Measurements from ENCODE around the gene APOF.
"Not testable (repeated sequence)": the region's sequence is repeated elsewhere in the genome, so short reads cannot be mapped to it uniquely, and the experiment has no call there.

Gene APOF

GRCh38 chr12:56350662-56351061 lies 12.0 kb downstream of the APOF start:
- H3K4me1 Mint-ChIP-seq: peaks cover under 1% of the 10 kb centered on the region
- DNase-seq: no peak
- H3K36me3 Mint-ChIP-seq: peaks cover 63% of the 10 kb centered on the region
- CTCF ChIA-PET: interaction anchor here (1.6 kb wide), 1 partner anchor 231 kb away, joined by 3 read pairs; no protein-coding TSS in a partner anchor
- H3K27me3 Mint-ChIP-seq: no peaks in the 10 kb centered on the region
- H3K27ac Mint-ChIP-seq: no peak overlapping the region
- no peaks in the 10 kb centered on the region for H3K9me3 Mint-ChIP-seq
- H3K4me3 Mint-ChIP-seq: no peak overlapping the region

GRCh38 chr12:56348776-56349175 lies 13.9 kb downstream of the APOF start:
- Mint-ChIP-seq H3K27ac (no peak overlapping the region), H3K9me3 (no peaks in the 10 kb centered on the region), H3K27me3 (no peaks in the 10 kb centered on the region), H3K4me3 (no peak overlapping the region), H3K4me1 (no peaks in the 10 kb centered on the region), H3K36me3 (peaks cover 61% of the 10 kb centered on the region)
- CTCF ChIA-PET: interaction anchor here (1.1 kb wide), 1 partner anchor 9 kb away, joined by 4 read pairs; no protein-coding TSS in a partner anchor
- no peak for DNase-seq

GRCh38 chr12:56347255-56347654 lies 15.4 kb downstream of the APOF start:
- DNase-seq, H3K27me3 Mint-ChIP-seq, H3K27ac Mint-ChIP-seq, H3K4me3 Mint-ChIP-seq, H3K4me1 Mint-ChIP-seq, H3K9me3 Mint-ChIP-seq: not testable (repeated sequence)
- CTCF ChIA-PET: interaction anchor here (0.7 to 1.5 kb wide), 7 partner anchors 9 to 277 kb away, joined by 3 to 6 read pairs (median 4); partner anchors contain the start of genes COQ10A, IL23A and ZC3H10
- H3K36me3 Mint-ChIP-seq: peaks cover 65% of the 10 kb centered on the region

- Mint-ChIP-seq H3K27me3 (no peaks in the 10 kb centered on the region), H3K4me1 (no peaks in the 10 kb centered on the region), H3K27ac (no peak overlapping the region), H3K4me3 (no peak overlapping the region), H3K36me3 (peaks cover 67% of the 10 kb centered on the region), H3K9me3 (no peaks in the 10 kb centered on the region)
- no peak for DNase-seq
- CTCF ChIA-PET: interaction anchor here (0.6 to 1.9 kb wide), 9 partner anchors 8 to 277 kb away, joined by 3 to 6 read pairs (median 4); partner anchors contain the start of genes APOF, COQ10A, IL23A and ZC3H10
These were observed 16.0 kb downstream of the APOF start for GRCh38 chr12:56346675-56347074.

- Mint-ChIP-seq H3K4me1 (peaks cover 35% of the 10 kb centered on the region), H3K36me3 (peaks cover 51% of the 10 kb centered on the region)
- not testable (repeated sequence) for H3K4me3 Mint-ChIP-seq, H3K9me3 Mint-ChIP-seq, DNase-seq, H3K27ac Mint-ChIP-seq, H3K27me3 Mint-ChIP-seq
- CTCF ChIA-PET: interaction anchor here (0.7 to 1.0 kb wide), 2 partner anchors 22 to 222 kb away, joined by 3 to 4 read pairs; no protein-coding TSS in a partner anchor
These were observed 20.4 kb downstream of the APOF start for GRCh38 chr12:56342290-56342689.

- no peak for DNase-seq
- Mint-ChIP-seq H3K9me3 (no peaks in the 10 kb centered on the region), H3K4me3 (no peak overlapping the region), H3K27me3 (no peaks in the 10 kb centered on the region), H3K4me1 (peaks cover 42% of the 10 kb centered on the region), H3K27ac (peak overlapping the region; percentile 24), H3K36me3 (peaks cover 45% of the 10 kb centered on the region)
- CTCF ChIA-PET: interaction anchor here (1.5 kb wide), 1 partner anchor 122 kb away, joined by 6 read pairs; no protein-coding TSS in a partner anchor
These were observed 21.0 kb downstream of the APOF start for GRCh38 chr12:56341616-56342015.

GRCh38 chr12:56339158-56339422 lies 23.6 kb downstream of the APOF start:
- CTCF ChIA-PET: interaction anchor here (1.2 to 2.4 kb wide), 2 partner anchors 20 to 125 kb away, joined by 3 to 8 read pairs; no protein-coding TSS in a partner anchor
- Mint-ChIP-seq H3K27me3 (no peaks in the 10 kb centered on the region), H3K36me3 (peaks cover 30% of the 10 kb centered on the region), H3K9me3 (no peaks in the 10 kb centered on the region), H3K27ac (peak overlapping the region; percentile 99), H3K4me1 (peaks cover 52% of the 10 kb centered on the region), H3K4me3 (peak overlapping the region; percentile 89)
- no peak for DNase-seq

GRCh38 chr12:56338308-56339157 lies 24.1 kb downstream of the APOF start, which contains the start of gene IL23A:
Gene IL23A, plus strand, starts transcription at chr12:56338884. Its CDS starts 161 bp downstream, at chr12:56339045.
- DNase-seq: peak; percentile 87
- peaks cover 25% of the 10 kb centered on the region for H3K36me3 Mint-ChIP-seq
- peaks cover 52% of the 10 kb centered on the region for H3K4me1 Mint-ChIP-seq
- peak within 1 kb of the TSS; percentile 89 for H3K4me3 Mint-ChIP-seq
- peak within 1 kb of the TSS; percentile 99 for H3K27ac Mint-ChIP-seq
- H3K27me3 Mint-ChIP-seq: no peaks in the 10 kb centered on the region
- H3K9me3 Mint-ChIP-seq: no peaks in the 10 kb centered on the region
- CTCF ChIA-PET: interaction anchor here (0.7 to 2.4 kb wide), 4 partner anchors 8 to 125 kb away, joined by 3 to 8 read pairs (median 4); no protein-coding TSS in a partner anchor

- peaks cover 59% of the 10 kb centered on the region for H3K4me1 Mint-ChIP-seq
- H3K4me3 Mint-ChIP-seq: peak overlapping the region; percentile 55
- no peak for DNase-seq
- peaks cover 21% of the 10 kb centered on the region for H3K36me3 Mint-ChIP-seq
- CTCF ChIA-PET: interaction anchor here (1.3 to 2.4 kb wide), 2 partner anchors 20 to 126 kb away, joined by 3 to 8 read pairs; no protein-coding TSS in a partner anchor
- peak overlapping the region; percentile 99 for H3K27ac Mint-ChIP-seq
- no peaks in the 10 kb centered on the region for H3K27me3 Mint-ChIP-seq
- no peaks in the 10 kb centered on the region for H3K9me3 Mint-ChIP-seq
These were observed 24.9 kb downstream of the APOF start for GRCh38 chr12:56337753-56338251.

GRCh38 chr12:56336361-56337167 lies 26.1 kb downstream of the APOF start:
- DNase-seq: no peak
- Mint-ChIP-seq H3K9me3 (no peaks in the 10 kb centered on the region), H3K27ac (peak overlapping the region; percentile 54), H3K4me1 (peaks cover 67% of the 10 kb centered on the region), H3K4me3 (no peak overlapping the region), H3K27me3 (no peaks in the 10 kb centered on the region), H3K36me3 (peaks cover 22% of the 10 kb centered on the region)
- CTCF ChIA-PET: interaction anchor here (1.3 kb wide), 1 partner anchor 19 kb away, joined by 3 read pairs; no protein-coding TSS in a partner anchor

- not testable (repeated sequence) for DNase-seq, H3K9me3 Mint-ChIP-seq, H3K27me3 Mint-ChIP-seq, H3K27ac Mint-ChIP-seq
- H3K4me3 Mint-ChIP-seq: peak overlapping the region; percentile 33
- H3K4me1 Mint-ChIP-seq: peaks cover 68% of the 10 kb centered on the region
- CTCF ChIA-PET: interaction anchor here (0.7 kb wide), 1 partner anchor 117 kb away, joined by 3 read pairs; no protein-coding TSS in a partner anchor
- H3K36me3 Mint-ChIP-seq: peaks cover 16% of the 10 kb centered on the region
These were observed 27.1 kb downstream of the APOF start for GRCh38 chr12:56335527-56335926.

GRCh38 chr12:56334490-56334793 lies 28.2 kb downstream of the APOF start:
- DNase-seq: no peak
- CTCF ChIA-PET: no interaction called here
- Mint-ChIP-seq H3K4me1 (peaks cover 57% of the 10 kb centered on the region), H3K36me3 (peaks cover 11% of the 10 kb centered on the region), H3K27ac (peak overlapping the region; percentile 99), H3K4me3 (peak overlapping the region; percentile 94), H3K9me3 (no peaks in the 10 kb centered on the region), H3K27me3 (no peaks in the 10 kb centered on the region)

- Mint-ChIP-seq H3K4me1 (peaks cover 51% of the 10 kb centered on the region), H3K36me3 (peaks cover 7% of the 10 kb centered on the region), H3K27ac (peak within 1 kb of the TSS; percentile 99), H3K27me3 (no peaks in the 10 kb centered on the region), H3K4me3 (peak within 1 kb of the TSS; percentile 94), H3K9me3 (no peaks in the 10 kb centered on the region)
- peak; percentile 96 for DNase-seq
- CTCF ChIA-PET: interaction anchor here (1.2 to 1.7 kb wide), 2 partner anchors 26 to 35 kb away, joined by 4 read pairs; partner anchors contain the start of gene STAT2
These were observed 28.8 kb downstream of the APOF start, which contains the start of gene PAN2 for GRCh38 chr12:56333679-56334489. Gene PAN2, minus strand, starts transcription at chr12:56334000. Its CDS starts 906 bp downstream, at chr12:56333094.
